HG03135 (cell line): Measurements from ENCODE around the gene SEMA3A.

Experiments
- ATAC-seq: cut with Tn5 transposase; IDR thresholded peaks from one replicate; pipeline ENCODE4 v1.9.1; 2021; ENCODE audit warnings: mild to moderate bottlenecking, moderate library complexity; ENCODE audit not compliant: unreplicated experiment

Gene SEMA3A

GRCh38 chr7:84022684-84023308 is 171.8 kb downstream of the SEMA3A start:
- no peak for ATAC-seq

DNA sequence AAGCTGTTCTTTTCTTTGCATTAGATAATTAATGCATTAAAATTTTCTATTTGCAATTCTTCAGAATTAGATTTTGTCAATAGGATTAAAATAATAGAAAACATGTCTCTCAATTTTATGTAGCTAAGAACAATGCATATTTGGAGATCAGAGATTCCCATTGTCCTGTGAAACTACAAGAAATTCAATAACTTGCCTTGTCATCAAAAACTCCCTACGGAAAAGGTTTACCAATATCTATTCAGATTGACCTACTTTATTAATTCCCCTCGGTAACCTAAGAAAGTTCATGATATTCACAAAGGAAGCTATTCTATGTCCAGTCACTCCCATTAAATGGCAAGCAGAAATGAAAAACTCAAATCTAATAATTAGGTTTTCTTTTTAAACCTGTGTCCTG is 172.6 kb downstream of the SEMA3A start:
- ATAC-seq: no peak

DNA sequence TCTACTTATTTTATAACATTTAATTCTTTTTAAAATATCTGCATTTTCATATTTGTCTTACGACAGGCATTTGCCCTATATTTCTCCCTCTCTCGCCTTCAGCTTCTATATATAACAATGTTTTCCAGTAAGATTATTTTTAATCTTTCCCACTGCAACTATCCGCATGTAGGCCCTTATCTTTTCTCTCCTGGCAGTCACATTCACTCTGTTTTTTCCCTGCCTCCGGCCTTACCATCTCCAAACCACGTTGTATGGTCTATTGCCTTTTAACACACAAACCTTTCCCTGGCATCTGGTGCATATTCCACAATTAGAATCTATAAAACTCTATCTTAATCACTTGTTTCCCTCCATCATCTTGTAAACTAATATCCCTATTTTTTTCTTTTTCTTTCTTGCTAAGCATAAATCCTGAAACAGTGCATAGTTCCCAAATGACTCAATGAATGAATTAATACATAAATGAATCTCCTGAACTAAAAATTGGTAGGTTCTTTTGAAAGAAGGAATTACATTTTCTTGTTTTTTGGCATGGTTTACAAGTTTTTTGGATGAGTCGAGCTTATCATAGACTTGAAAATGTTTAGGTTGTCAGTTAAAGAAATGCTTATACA is 173.2 kb downstream of the SEMA3A start:
- no peak for ATAC-seq

DNA sequence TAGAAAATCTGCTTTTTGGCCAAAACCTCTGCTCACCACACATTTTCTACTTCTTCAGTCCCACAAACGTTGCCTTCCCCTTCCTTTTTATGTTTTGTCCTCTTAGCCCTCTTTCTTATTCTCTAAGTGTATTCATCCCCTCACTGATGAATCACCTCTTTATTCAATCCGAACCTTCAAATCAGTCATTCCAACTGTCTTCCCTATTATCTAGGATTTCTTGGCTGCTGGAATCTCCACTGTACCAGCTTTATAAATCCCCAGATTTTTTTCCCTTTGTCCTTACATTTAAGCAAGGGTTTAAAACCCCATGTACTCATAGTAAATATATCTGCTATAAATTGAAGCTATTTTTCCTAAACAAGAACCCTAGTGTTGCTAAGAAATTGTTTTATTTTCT is 176.9 kb downstream of the SEMA3A start:
- ATAC-seq: no peak

- ATAC-seq: no peak
Observed at GRCh38 chr7:84013616-84014240, 180.9 kb downstream of the SEMA3A start.

DNA sequence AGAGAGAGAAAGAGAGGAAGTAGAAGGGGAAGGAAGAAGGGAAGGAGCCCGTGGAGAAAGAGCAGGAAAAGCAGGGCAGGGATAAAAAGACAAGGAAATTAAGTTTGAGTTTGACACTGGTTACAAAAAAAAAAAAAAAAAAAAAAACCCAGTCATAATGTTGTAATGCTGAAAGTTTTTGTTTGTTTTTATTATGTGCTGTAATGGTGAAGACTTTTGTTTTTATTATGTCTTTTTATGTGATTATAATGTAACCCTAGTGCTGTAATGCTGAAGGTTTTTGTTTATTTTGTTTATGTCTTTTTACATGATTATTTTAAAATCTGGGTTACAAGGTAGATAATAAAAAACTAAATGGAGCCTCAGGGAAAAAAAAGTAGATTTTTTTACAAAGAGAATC is 184.8 kb downstream of the SEMA3A start:
- ATAC-seq: no peak

DNA sequence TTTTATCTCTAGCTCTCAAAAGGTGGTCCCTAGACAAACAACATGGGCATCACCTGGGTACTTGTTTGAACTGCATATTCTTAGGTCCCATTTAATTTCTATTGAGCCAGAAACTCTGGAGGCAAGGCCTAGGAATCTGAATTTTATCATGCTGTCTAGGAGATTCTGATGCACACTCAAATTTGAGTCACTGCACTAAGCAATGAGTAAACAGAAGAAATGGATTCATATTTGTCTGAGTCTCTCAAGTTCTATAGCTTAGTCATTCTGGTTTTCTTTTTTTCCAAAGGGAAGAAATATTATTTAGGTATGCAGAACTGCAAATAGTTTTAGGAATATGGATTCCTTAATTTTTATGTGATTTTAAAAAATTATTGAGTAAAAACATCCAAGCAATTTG is 185.5 kb downstream of the SEMA3A start:
- no peak for ATAC-seq

DNA sequence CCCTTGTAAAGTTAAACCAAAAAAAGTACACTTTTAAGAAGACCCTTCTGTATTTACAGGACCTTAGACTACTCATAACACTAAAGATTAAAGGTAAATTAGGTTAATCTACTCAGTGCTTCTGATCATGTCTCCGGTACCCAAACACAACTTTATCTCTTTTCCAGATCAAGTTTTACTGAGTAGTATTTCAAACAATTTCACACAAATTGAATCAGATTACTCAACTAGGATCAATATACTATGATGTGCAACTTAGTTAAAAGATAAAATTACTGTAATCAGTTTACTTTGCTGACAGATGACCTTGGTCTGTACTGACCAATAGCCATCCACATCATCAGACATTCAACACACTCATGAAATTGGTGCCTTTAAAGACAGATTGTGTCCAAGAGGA is 191.4 kb downstream of the SEMA3A start:
- ATAC-seq: no peak

- ATAC-seq: no peak
Observed at GRCh38 chr7:84002348-84002747, 192.2 kb downstream of the SEMA3A start.

GRCh38 chr7:83996879-83997278 is 197.7 kb downstream of the SEMA3A start:
- ATAC-seq: no peak

GRCh38 chr7:83987764-83988163 is 206.8 kb downstream of the SEMA3A start:
- no peak for ATAC-seq

GRCh38 chr7:83985821-83986220 is 208.8 kb downstream of the SEMA3A start:
- ATAC-seq: no peak

GRCh38 chr7:83984591-83984990 is 210.0 kb downstream of the SEMA3A start:
- no peak for ATAC-seq

DNA sequence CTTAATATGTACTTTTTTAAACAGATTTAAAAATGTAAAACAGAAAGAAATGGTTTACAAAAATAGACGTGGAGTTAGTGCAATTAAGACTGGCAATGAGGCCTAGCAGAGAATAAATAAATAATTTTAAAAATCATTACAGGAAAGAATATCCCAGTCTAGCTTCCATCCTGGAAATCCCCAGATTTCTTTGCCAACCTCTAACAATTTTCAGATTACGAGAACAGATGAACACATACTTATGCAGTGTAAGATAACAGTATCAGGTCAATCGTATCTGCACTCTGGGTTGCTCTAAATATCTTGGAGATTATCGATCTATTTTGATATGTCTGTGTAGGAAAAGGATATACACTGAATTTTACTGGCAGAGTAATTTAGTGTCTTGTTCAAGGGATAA is 210.5 kb downstream of the SEMA3A start:
- ATAC-seq: no peak

DNA sequence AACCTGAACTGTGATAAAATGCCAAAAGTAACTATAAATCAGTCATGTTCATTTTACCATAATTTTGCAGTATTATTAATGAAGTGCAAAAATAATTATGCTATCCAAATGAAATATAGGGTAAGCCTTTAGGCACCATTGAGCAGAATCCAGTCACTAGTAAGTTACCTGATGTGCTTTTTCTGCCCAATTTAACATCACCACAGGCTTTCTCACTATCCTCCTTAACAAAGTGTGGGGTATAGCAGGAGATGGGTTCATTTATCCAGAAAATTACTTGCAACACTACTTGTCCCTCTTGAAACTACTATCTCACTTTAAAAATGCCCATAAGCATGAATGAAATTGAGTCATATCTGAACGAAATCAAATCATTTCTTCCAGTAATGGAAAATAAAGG is 211.0 kb downstream of the SEMA3A start:
- no peak for ATAC-seq

GRCh38 chr7:83976302-83976701 is 218.3 kb downstream of the SEMA3A start:
- ATAC-seq: peak; percentile 93

DNA sequence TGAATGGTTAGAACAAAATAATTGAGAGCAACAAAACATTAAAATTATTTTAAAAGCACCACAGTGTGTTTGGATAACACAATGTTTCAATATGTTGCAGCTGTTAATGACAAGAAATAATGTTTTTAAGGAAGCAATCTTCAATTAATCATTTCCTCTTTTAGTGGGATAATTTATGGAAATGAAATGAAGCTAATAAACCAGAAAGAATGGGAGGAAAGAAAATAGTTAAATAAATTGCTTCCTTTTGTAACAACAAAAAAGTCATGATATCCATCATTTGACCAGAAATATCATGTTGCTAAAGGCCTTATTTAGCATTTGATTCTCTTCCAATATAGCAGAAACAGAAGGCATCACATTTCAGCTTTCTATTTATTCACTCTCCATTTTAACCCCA is 224.5 kb downstream of the SEMA3A start:
- no peak for ATAC-seq

GRCh38 chr7:83964318-83964717 is 230.3 kb downstream of the SEMA3A start:
- no peak for ATAC-seq

DNA sequence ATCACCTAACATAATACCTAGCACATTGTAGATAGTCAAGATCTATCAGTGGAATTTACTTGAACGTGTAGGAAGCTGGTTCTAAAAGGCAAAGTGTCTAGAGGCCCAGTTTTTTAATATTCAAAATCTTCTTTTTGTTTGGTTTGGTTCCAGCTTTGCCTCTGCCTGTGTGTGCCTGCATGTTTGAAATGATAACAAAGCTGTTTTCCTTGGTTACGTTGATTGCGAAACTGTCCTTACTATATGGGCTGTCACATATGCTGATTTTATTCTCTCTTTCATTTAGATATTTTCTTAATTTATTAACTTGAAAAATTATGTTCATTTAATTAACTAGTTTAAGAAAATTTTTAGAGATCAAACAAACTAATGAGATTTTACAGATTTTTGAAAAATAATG is 237.3 kb downstream of the SEMA3A start:
- ATAC-seq: no peak

GRCh38 chr7:83956104-83956503 is 238.5 kb downstream of the SEMA3A start:
- no peak for ATAC-seq

GRCh38 chr7:83952236-83952635 is 242.4 kb downstream of the SEMA3A start:
- no peak for ATAC-seq

DNA sequence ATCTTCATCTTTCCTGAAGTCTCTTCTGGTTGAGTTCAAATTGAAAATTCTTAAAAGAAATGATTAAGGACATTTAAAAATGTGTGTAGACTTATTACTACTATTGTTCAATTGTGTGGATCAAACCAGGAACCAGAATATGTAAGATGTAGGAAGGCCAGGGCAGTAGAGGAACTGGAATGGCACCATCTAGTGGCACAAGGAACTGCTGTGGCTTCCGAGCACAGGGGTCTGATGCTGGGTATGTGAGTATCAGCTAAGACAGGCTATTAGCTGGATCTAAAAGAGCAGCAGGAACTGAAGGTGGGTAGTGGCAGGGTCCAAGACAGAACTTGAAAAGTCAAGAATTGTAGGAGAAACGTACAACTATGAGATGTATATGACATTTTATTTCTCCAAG is 247.3 kb downstream of the SEMA3A start:
- ATAC-seq: no peak

DNA sequence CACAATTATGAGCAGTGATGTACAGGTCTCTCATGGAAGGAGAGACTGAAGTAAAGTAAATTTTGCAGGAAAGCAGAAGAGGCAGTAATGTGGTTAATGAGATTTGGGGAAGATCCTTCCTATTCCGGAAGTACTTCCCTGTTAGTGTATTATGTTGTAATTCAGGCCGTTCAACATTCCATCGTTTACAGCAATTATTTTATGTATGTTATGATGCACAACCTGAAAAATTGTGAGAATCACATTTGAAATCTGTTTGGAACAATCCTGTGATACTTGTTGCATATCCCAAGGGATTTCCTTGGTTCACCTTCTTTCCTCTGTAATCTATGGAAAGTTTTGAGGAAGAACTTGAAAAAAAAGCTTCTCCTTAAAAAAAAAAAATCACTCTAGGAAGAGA is 247.8 kb downstream of the SEMA3A start:
- no peak for ATAC-seq
